ENCODE results near the gene EEFSEC.

EEFSEC gene
- total RNA-seq, result 12.8 to 17.0 (median 14.1) reads per million in 4 donors

DNA sequence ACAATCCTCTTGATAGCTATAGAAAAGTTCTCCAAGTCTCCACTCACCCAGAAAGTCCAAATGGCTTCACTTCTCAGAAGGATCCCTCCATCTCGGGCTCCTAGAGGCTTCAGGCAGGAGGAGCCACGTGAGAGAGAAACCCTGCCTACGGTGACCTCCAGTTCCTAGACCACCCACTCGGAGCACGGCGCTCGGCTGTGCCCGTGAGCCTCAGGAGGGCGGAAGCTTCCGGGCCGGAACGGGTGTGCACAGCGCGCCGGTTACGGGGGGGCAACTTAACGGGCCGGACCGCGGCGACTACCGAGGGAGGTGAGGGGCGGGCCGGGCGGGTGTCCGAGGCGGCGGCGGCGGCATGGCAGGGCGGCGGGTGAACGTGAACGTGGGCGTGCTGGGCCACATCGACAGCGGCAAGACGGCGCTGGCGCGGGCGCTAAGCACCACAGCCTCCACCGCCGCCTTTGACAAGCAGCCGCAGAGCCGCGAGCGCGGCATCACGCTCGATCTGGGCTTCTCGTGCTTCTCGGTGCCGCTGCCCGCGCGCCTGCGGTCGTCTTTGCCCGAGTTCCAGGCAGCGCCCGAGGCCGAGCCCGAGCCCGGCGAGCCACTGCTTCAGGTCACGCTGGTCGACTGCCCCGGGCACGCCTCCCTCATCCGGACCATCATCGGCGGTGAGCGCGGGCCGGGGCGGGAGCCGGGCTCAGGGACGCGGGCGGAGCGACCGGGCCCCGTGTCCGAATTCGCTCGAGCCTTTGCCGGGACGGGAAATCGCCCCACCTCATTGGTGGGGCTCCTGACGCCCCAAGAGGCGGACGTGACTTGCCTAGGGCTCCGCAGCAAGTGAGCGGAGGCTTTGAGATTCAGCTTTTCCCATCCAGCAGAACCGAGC lies at the start of gene EEFSEC:
EEFSEC (plus strand) TSS at position 326 of the 886 bp plus-strand sequence; CDS start at position 353, 27 bp downstream.
- DNase-seq, result peak; percentile 61 to 86 (median 75)

- no peak for DNase-seq
Observed at GRCh38 chr3:128107834-128108233, 45.4 kb upstream of the EEFSEC start.

GRCh38 chr3:128111147-128111546 lies 42.1 kb upstream of the EEFSEC start:
- DNase-seq, result no peak

DNA sequence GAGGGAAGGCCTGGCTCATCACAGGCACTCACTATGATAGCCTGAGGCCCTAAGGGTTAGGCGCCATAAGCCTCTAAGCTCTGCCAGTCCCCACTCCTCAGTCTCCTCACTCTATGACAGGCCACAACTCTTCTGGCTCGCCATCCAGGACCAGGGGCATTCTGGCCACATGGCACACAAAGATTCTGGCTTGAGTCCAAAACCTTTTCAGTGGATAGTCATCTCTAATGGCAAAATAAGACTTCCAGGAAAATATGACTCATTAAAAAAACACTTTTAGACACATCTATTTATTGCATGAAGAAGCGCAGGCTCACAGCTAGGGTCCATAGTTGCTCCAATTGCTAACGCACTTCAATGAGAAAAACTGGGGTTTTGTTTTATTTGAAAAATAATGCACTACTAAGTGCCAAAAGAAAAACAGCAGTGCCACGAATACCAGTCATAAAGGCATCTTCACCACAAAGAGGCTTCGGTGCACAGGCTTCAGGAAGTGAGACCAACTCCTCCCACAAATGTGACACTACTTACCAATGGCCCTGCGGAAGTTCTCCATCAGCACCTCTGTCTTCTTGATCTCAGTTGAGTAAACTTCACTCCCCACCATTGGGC lies 40.8 kb upstream of the EEFSEC start:
- peak in 3 of 5 donors; percentile 13 to 87 (median 31) for DNase-seq

- peak in 1 of 5 donors; percentile 18 for DNase-seq
Observed at GRCh38 chr3:128113817-128114794, 39.2 kb upstream of the EEFSEC start.

DNA sequence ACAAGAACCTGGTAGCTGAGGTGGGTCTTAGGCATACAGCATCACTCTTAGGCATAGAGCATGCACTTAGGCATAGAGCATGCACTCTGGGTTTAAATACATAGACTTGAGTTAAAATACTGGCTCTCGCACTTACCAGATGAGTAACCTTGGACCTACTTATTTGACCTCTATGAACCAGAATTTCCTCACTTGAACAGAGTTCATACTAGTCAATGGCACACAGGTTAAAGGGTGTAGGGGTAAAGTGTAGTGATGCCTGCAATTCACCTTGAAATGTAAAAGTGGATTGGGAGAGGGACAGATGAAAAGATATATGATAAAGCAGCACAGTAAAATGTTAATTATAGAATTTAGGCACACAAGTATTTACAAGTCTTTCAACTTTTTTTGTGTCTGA lies 31.3 kb upstream of the EEFSEC start:
- no peak for DNase-seq

DNA sequence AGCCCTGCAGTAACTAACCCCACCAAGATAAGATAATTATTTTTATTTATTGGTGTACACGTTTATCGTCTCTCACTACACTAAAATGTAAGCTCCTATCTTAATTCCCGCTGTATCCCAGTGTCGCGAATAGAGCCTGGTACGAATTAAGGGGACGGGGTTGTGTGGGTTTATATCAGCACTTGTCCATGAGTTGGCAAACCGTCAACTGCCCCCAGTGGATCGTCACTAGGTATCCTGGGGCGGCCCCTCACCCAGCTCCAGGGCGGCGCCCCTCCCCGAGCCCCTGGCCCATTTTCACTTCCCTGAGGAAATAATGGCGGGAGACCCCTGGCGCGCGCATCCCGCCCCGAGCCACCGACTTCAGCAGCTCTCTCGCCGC lies 30.1 kb upstream of the EEFSEC start:
- DNase-seq, result peak in 1 of 5 donors; percentile 15

DNA sequence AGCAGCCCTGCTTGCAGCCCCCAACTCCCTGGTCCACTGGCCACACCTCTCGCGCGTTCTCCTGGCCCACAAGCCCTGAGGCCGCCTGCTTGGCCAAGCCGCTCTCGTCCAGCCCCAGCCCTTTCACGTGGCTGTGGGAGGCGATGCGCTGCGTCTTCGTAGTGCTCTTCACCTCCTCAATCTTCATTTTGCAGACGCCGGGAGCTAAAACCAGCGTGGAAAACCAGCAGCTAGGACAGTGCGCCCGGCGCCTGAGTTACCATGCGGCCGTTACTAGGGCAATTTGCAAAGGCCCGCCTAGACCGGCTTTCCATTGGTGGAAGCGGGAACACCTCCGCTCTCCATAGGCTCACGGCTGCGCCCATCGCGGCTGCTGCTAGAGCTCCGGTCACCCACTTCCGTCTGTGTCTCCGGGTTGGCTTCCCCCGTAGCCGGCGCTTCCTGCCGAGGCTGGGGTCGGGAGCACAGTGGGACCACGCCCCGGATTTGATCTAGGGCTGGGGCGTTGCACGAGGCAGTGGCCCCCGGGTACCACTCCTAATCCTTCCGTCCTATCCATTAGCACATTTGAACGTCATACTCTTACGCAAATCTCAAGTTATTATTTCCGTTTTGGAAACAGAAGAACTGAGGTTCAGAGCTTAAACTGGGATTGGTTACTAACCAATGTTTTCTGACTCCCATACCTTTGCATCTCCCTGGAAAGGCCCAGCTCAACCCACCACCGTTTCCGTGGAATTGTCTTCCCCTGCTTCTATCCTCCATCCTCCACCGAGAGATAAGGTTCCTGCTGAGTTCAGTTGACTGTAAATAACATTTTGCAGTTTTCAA lies 29.5 kb upstream of the EEFSEC start, which contains the start of gene RUVBL1:
RUVBL1 (minus strand) TSS at position 275 of the 831 bp plus-strand sequence; CDS start at position 187, 88 bp downstream.
- DNase-seq, result peak; percentile 91 to 99 (median 96)

GRCh38 chr3:128127236-128127635 lies 26.0 kb upstream of the EEFSEC start:
- DNase-seq, result no peak

- no peak for DNase-seq
Observed at GRCh38 chr3:128128251-128128650, 25.0 kb upstream of the EEFSEC start.

- DNase-seq, result no peak
Observed at GRCh38 chr3:128131897-128132646, 21.2 kb upstream of the EEFSEC start.

GRCh38 chr3:128133273-128133883 lies 19.9 kb upstream of the EEFSEC start:
- DNase-seq, result peak in 4 of 5 donors; percentile 19 to 32 (median 23)

DNA sequence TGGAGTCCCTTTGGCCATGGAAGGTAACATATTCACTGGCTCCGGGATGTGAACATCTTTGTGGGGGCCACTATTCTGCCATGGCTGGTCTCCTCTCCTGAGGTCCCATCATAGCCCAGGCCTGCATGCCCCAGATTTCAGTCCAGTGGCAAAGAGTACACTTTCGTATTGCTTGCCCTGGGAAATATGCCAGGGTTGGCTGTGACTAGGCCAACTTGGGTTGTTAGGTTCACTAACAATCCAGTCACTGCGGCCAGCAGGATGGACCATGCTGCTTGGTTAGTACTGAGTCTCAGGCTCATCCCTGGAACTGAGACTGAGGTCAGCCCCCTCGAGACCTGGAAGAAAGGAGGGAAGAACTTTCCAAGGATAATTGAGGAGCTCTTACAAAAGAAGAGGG lies 9.8 kb upstream of the EEFSEC start:
- no peak for DNase-seq

GRCh38 chr3:128144512-128145187 lies 8.6 kb upstream of the EEFSEC start:
- no peak for DNase-seq

- no peak for DNase-seq
Observed at GRCh38 chr3:128145279-128145678, 8.0 kb upstream of the EEFSEC start.

GRCh38 chr3:128146201-128146600 lies 7.1 kb upstream of the EEFSEC start:
- DNase-seq, result no peak

- no peak for DNase-seq
Observed at GRCh38 chr3:128149650-128150049, 3.6 kb upstream of the EEFSEC start.

GRCh38 chr3:128151758-128152274 lies 1.5 kb upstream of the EEFSEC start:
- no peak for DNase-seq

- DNase-seq, result no peak
Observed at GRCh38 chr3:128152419-128153155, 694 bp upstream of the EEFSEC start.

Measured in T-helper 1 cell (primary cell).